Neutrophil (primary cell): ENCODE data around the gene SNX3.
"Not testable (repeated sequence)": the region's sequence is repeated elsewhere in the genome, so short reads cannot be mapped to it uniquely, and the experiment has no call there.

Experiments used
- H3K27ac ChIP-seq: fragments of 200-600 bp; sonication (generic); 2 replicates; pipeline ENCODE4 v1.5.1; 2016; ENCODE audit warnings: mild to moderate bottlenecking, moderate library complexity
- H3K27me3 ChIP-seq: fragments of 200-600 bp; sonication (generic); 2 replicates; pipeline ENCODE4 v1.6.0; 2016; ENCODE audit warnings: mild to moderate bottlenecking
- H3K36me3 ChIP-seq: fragments of 200-600 bp; sonication (generic); 2 replicates; pipeline ENCODE4 v1.5.1; 2017
- H3K4me1 ChIP-seq, 2 experiments: fragments of 200-600 bp in 1 of 2; sonication (generic) in 1 of 2; 1 replicate in 1 of 2; 2 replicates in 1 of 2; pipeline versions ENCODE4 v1.5.1 to v1.6.1; 2013 to 2016; ENCODE audit warnings: low read depth in 1 of 2, low read length in 1 of 2, mild to moderate bottlenecking in 1 of 2, moderate library complexity in 1 of 2; ENCODE audit not compliant: control insufficient read depth in 1 of 2, insufficient read depth in 1 of 2
- H3K4me3 ChIP-seq, 2 experiments: fragments of 200-600 bp in 1 of 2; sonication (generic) in 1 of 2; 1 replicate in 1 of 2; 2 replicates in 1 of 2; pipeline ENCODE4 v1.5.1; 2013 to 2016; ENCODE audit warnings: low read depth in 1 of 2, low read length in 1 of 2, mild to moderate bottlenecking in 1 of 2, moderate library complexity in 1 of 2
- H3K9me3 ChIP-seq: fragments of 200-600 bp; sonication (generic); 2 replicates; pipeline ENCODE4 v1.5.1; 2016
- TF ChIP-seq, protein P1 (sequence below): fragments of 200-600 bp; sonication (generic); IDR thresholded peaks from 2 replicates; pipeline ENCODE4 v1.5.1; 2016; ENCODE audit warnings: antibody characterized with exemption

Gene SNX3

GRCh38 chr6:108275976-108276375, 15.1 kb upstream of the SNX3 start:
- H3K36me3 ChIP-seq: no peaks in the 10 kb centered on the region
- H3K9me3 ChIP-seq: no peaks in the 10 kb centered on the region
- H3K4me1 ChIP-seq: no peaks in the 10 kb centered on the region
- no peak overlapping the region for H3K4me3 ChIP-seq
- H3K27ac ChIP-seq: no peak overlapping the region
- no peaks in the 10 kb centered on the region for H3K27me3 ChIP-seq
- TF ChIP-seq, protein P1, sequence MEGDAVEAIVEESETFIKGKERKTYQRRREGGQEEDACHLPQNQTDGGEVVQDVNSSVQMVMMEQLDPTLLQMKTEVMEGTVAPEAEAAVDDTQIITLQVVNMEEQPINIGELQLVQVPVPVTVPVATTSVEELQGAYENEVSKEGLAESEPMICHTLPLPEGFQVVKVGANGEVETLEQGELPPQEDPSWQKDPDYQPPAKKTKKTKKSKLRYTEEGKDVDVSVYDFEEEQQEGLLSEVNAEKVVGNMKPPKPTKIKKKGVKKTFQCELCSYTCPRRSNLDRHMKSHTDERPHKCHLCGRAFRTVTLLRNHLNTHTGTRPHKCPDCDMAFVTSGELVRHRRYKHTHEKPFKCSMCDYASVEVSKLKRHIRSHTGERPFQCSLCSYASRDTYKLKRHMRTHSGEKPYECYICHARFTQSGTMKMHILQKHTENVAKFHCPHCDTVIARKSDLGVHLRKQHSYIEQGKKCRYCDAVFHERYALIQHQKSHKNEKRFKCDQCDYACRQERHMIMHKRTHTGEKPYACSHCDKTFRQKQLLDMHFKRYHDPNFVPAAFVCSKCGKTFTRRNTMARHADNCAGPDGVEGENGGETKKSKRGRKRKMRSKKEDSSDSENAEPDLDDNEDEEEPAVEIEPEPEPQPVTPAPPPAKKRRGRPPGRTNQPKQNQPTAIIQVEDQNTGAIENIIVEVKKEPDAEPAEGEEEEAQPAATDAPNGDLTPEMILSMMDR: no peak

DNA sequence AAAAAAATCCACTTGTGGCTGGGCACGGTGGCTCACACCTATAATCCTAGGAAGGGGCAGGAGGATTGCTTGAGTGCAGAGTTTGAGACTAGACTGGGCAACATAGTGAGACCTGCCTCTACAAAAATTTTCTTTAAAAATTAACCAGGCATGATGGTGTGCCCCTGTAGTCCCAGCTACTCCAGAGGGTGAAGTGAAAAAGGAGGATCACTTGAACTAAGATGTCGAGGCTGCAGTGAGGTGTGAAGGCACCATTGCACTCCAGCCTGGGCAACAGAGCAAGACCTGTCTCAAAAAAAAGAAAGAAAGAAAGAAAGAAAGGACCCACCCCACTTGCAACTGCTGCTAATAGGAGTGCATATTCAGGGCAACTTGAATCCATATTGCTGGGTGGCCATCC, 13.7 kb upstream of the SNX3 start:
- no peaks in the 10 kb centered on the region for H3K4me1 ChIP-seq
- no peak overlapping the region for H3K4me3 ChIP-seq
- H3K27me3 ChIP-seq: no peaks in the 10 kb centered on the region
- TF ChIP-seq, protein P1: no peak
- no peak overlapping the region for H3K27ac ChIP-seq
- H3K9me3 ChIP-seq: no peaks in the 10 kb centered on the region
- no peaks in the 10 kb centered on the region for H3K36me3 ChIP-seq

DNA sequence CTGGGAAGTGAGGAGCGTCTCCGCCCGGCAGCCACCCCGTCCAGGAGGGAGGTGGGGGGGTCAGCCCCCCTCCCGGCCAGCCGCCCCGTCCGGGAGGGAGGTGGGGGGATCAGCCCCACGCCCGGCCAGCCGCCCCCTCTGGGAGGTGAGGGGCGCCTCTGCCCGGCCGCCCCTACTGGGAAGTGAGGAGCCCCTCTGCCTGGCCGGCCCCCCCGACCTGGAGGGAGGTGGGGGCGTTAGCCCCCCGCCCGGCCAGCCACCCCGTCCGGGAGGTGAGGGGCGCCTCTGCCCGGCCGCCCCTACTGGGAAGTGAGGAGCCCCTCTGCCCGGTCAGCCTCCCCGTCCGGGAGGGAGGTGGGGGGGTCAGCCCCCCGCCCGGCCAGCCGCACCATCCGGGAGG, 9.1 kb upstream of the SNX3 start:
- not testable (repeated sequence) for H3K27ac ChIP-seq, H3K36me3 ChIP-seq, H3K27me3 ChIP-seq, H3K4me3 ChIP-seq, H3K9me3 ChIP-seq, H3K4me1 ChIP-seq

- Histone ChIP-seq H3K4me1 (no peaks in the 10 kb centered on the region), H3K36me3 (no peaks in the 10 kb centered on the region), H3K9me3 (no peaks in the 10 kb centered on the region), H3K27me3 (no peaks in the 10 kb centered on the region), H3K27ac (no peak overlapping the region), H3K4me3 (no peak overlapping the region)
- TF ChIP-seq, protein P1: no peak
Observed at GRCh38 chr6:108268845-108269244, 8.0 kb upstream of the SNX3 start.

- Histone ChIP-seq H3K4me1 (peaks cover 27 to 28% of the 10 kb centered on the region in 2 experiments), H3K9me3 (no peaks in the 10 kb centered on the region), H3K27me3 (no peaks in the 10 kb centered on the region), H3K27ac (no peak overlapping the region), H3K4me3 (no peak overlapping the region), H3K36me3 (no peaks in the 10 kb centered on the region)
- TF ChIP-seq, protein P1: no peak
Observed at GRCh38 chr6:108263371-108263770, 2.5 kb upstream of the SNX3 start.

GRCh38 chr6:108260126-108260808, 573 bp downstream of the SNX3 start:
- peaks cover 58 to 59% of the 10 kb centered on the region in 2 experiments for H3K4me1 ChIP-seq
- H3K27me3 ChIP-seq: no peaks in the 10 kb centered on the region
- no peaks in the 10 kb centered on the region for H3K36me3 ChIP-seq
- TF ChIP-seq, protein P1: no peak
- no peaks in the 10 kb centered on the region for H3K9me3 ChIP-seq
- peak overlapping the region; percentile 98 for H3K27ac ChIP-seq
- H3K4me3 ChIP-seq: peak overlapping the region; percentile 74 to 92
